K562 (cell line): ENCODE results near the gene DLGAP1. TPM values are rescaled to one million over a fixed set of nuclear protein-coding genes. Genes with fewer than 3 reads are reported as not detected.

Experiments used
- ATAC-seq: fragments of 200-7000 bp; cut with Tn5 transposase; 3 replicates; pipeline ENCODE4 v1.9.1; 2020; ENCODE audit warnings: moderate library complexity
- BruUV-seq: library from RNA; stranded (reverse); fragments of 400-500 nt; replicated peaks from 2 replicates; lab custom pipeline; 2021; lab: Mats Ljungman, UMichigan
- CTCF ChIA-PET: fragments of 300-600 bp; formaldehyde crosslinking; extraction: SDS; loops from one replicate; lab custom pipeline; 2021; ENCODE audit warnings: low intra/inter-chr PET ratio; lab: Yijun Ruan, JAX
- POLR2A ChIA-PET: fragments of 300-600, 350-650 bp; sonication (Branson Sonifier 250); formaldehyde crosslinking; extraction: SDS; loops from one replicate; lab custom pipeline; 2021; ENCODE audit warnings: antibody characterized with exemption, inconsistent platforms; lab: Yijun Ruan, JAX
- DNase-seq, 4 experiments: peaks; one replicate each; pipeline versions ENCODE4 v3.0.0 to v3.0.0-alpha.2; 2011 to 2018; ENCODE audit warnings: low spot score in 3 of 4, mixed read lengths in 3 of 4; ENCODE audit errors: extremely low read depth in 1 of 4
- FAIRE-seq: peaks from 2 replicates; lab custom pipeline; 2011; peaks lifted over from hg19 to GRCh38; lab: Jason Lieb, UNC
- H2AFZ ChIP-seq: 2 replicates; pipeline ENCODE4 v1.6.0; 2011; ENCODE audit warnings: low read depth, low read length, control low read depth, inconsistent platforms
- H3K27ac ChIP-seq: fragments of 200-600 bp; 3 replicates; pipeline ENCODE4 v1.8.0; 2011; ENCODE audit warnings: low read depth, mild to moderate bottlenecking, control low read depth, inconsistent platforms, low read length, moderate library complexity, mixed read lengths; ENCODE audit errors: extremely low read depth
- H3K27me3 ChIP-seq, 2 experiments: fragments of 300-600 bp in 1 of 2; 2 replicates in 1 of 2; 3 replicates in 1 of 2; pipeline versions ENCODE4 v1.6.0 to v1.8.0; 2011; ENCODE audit warnings: inconsistent platforms in 2 of 2, low read length in 2 of 2, mild to moderate bottlenecking in 1 of 2, mixed read lengths in 1 of 2, moderate library complexity in 1 of 2; ENCODE audit not compliant: control insufficient read depth in 2 of 2, insufficient read depth in 2 of 2
- H3K36me3 ChIP-seq: fragments of 300-600 bp; 3 replicates; pipeline ENCODE4 v1.8.0; 2011; ENCODE audit warnings: mild to moderate bottlenecking, low read length, inconsistent platforms; ENCODE audit not compliant: control insufficient read depth, insufficient read depth
- H3K4me1 ChIP-seq, 2 experiments: fragments of 200-600 bp in 1 of 2; replicated peaks in 1 of 2; 2 replicates in 1 of 2; 3 replicates in 1 of 2; pipeline versions ENCODE4 v1.5.1 to v1.8.0; 2011; ENCODE audit warnings: inconsistent platforms in 2 of 2, low read length in 2 of 2, mild to moderate bottlenecking in 1 of 2, mixed read lengths in 1 of 2, moderate library complexity in 1 of 2; ENCODE audit not compliant: control insufficient read depth in 2 of 2, insufficient read depth in 2 of 2
- H3K4me2 ChIP-seq: 2 replicates; pipeline ENCODE4 v1.6.1; 2011; ENCODE audit warnings: low read length, control low read depth, inconsistent platforms, mixed read lengths; ENCODE audit not compliant: insufficient read depth
- H3K4me3 ChIP-seq: fragments of 200-600 bp; sonication (generic), shearing (Covaris generic); 2 replicates; pipeline ENCODE4 v1.5.1; 2016; ENCODE audit warnings: control low read depth, inconsistent platforms
- H3K79me2 ChIP-seq: fragments of 200-600 bp; 3 replicates; pipeline ENCODE4 v1.8.0; 2011; ENCODE audit warnings: low read length, inconsistent platforms; ENCODE audit not compliant: control insufficient read depth, insufficient read depth
- H3K9ac ChIP-seq, 2 experiments: 2 replicates each; pipeline versions ENCODE4 v1.6.0 to v1.6.1; 2011; ENCODE audit warnings: low read depth in 2 of 2, low read length in 2 of 2, control low read depth in 1 of 2, inconsistent platforms in 1 of 2, mild to moderate bottlenecking in 1 of 2, mixed read lengths in 1 of 2; ENCODE audit not compliant: insufficient read depth in 1 of 2
- H3K9me1 ChIP-seq: one replicate; pipeline ENCODE4 v1.6.0; 2011; ENCODE audit warnings: inconsistent platforms, mild to moderate bottlenecking, low read length, moderate library complexity; ENCODE audit not compliant: control insufficient read depth, insufficient read depth
- H3K9me3 ChIP-seq: replicated peaks from 2 replicates; pipeline ENCODE4 v1.5.1; 2011; ENCODE audit warnings: low read depth, low read length, inconsistent platforms; ENCODE audit not compliant: control insufficient read depth, insufficient read depth
- H4K20me1 ChIP-seq: replicated peaks from 2 replicates; pipeline ENCODE4 v1.6.1; 2011; ENCODE audit warnings: low read length, inconsistent platforms, mixed read lengths; ENCODE audit not compliant: control insufficient read depth, insufficient read depth
- HDAC3 ChIP-seq: fragments of 450-650 bp; IDR thresholded peaks from 2 replicates; pipeline ENCODE4 v1.6.1; 2018; ENCODE audit warnings: borderline replicate concordance, mild to moderate bottlenecking, moderate library complexity; ENCODE audit not compliant: partially characterized antibody
- SMAD4 ChIP-seq: fragments of 250-450 bp; sonication (Bioruptor Pico); conservative IDR thresholded peaks from 2 replicates; pipeline ENCODE4 v1.8.0; 2021; ENCODE audit warnings: inconsistent platforms, mild to moderate bottlenecking, moderate library complexity
- TBP ChIP-seq: optimal IDR thresholded peaks from 2 replicates; pipeline ENCODE3; 2011; ENCODE audit warnings: low read depth, low read length, improper control_type of control experiment
- ZNF3 ChIP-seq: fragments of 250-450 bp; sonication (Bioruptor Pico); IDR thresholded peaks from 2 replicates; pipeline ENCODE4 v1.5.0; 2021; ENCODE audit warnings: mild to moderate bottlenecking, moderate library complexity
- WGBS: fragments of 100-300 bp; shearing (Covaris generic); methylation state at CpG from one replicate; pipeline ENCODE4 v1.1.6; 2016; ENCODE audit warnings: low coverage, mixed read lengths; ENCODE audit not compliant: insufficient coverage; ENCODE audit errors: missing lambda C conversion rate; 5-methylcytosine and 5-hydroxymethylcytosine counted together
- in situ Hi-C: fragments of 300-500 bp; cut with MboI; formaldehyde crosslinking; loops from 4 replicates; pipeline ENCODE4 v1.15.0; 2018; ENCODE audit warnings: inconsistent platforms, mixed read lengths
- intact Hi-C: fragments of 100-400 bp; cut with micrococcal nuclease; formaldehyde crosslinking; loops from 2 replicates; pipeline ENCODE4 v1.14.2; 2022
- polyA plus RNA-seq, 8 experiments: library from polyadenylated mRNA; depleted of rRNA in 4 of 8; stranded (reverse) in 5 of 8; unstranded in 3 of 8; fragments of >200 nt; fragmentation: Nextera tagmentation in 2 of 8; fragmentation: Illumina TruSeq in 1 of 8; extraction: Ambion mirVana in 2 of 8; extraction: Trizol in 1 of 8; gene quantifications; 2 replicates each; pipeline versions ENCODE4 v1.2.1 to v1.2.3, GENCODE V29; 2011 to 2014; ENCODE audit warnings: inconsistent platforms in 1 of 8, missing spikeins in 1 of 8
- total RNA-seq, 7 experiments: library from RNA; depleted of rRNA in 6 of 7; stranded (reverse); fragments of >200 nt in 6 of 7; fragmentation: Illumina TruSeq in 2 of 7; extraction: Trizol in 2 of 7; gene quantifications; 2 replicates each; pipeline versions ENCODE4 v1.2.1 to v1.2.3, GENCODE V29; 2011 to 2021; ENCODE audit warnings: low replicate concordance in 1 of 7
- TF ChIP-seq, protein P1 (sequence below): fragments of 450-650 bp; formaldehyde crosslinking; IDR thresholded peaks from 2 replicates; pipeline ENCODE4 v1.4.0; 2020; ENCODE audit warnings: mild to moderate bottlenecking, moderate library complexity

DLGAP1 gene
- total and polyA plus RNA-seq, 9 of the 15 experiments (the other 6 are each of a cell fraction or from before 2014, with no cell fraction given) = 0.04 to 0.22 (median 0.08) TPM

DNA sequence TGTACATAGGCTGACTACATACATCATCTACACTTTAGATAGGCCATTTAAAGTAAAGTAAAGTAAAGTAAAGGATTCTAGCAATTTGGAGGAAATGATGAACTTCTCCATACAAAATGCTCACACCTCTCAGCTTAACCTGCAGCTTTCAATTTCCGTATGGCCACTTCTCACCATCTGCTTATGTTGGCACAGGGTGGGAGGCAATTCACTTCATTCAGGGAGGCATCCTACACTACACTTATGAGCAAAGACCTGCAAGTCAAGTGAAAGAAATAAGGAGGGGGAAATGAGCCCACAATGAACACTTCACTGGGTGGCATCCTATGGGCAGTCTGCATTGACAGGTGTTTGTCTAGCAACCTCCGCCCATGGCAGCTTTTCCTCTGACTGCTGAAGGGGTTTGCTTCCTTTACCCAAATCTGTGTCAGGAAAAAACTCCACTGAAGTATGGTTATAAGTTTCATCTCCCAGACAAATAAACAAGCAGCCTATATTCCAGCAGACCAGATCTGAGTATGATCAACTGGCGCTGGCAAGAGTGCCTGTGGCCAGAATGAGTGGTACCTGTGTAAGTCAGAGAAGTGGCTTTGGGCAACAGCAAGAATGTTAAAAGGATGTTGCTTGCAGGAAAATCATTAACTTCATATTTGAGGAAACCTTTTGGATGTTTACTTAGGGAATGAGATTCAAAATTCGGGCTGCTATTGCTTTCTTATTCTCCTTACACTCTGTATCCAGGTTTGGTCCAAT lies 556.1 kb downstream of the DLGAP1 start:
- H2AFZ ChIP-seq = no peak overlapping the region
- H3K27me3 ChIP-seq = peaks cover 0 to 10% of the 10 kb centered on the region in 2 experiments; a peak in 3 of 5 replicates
- WGBS = 0% methylated on average over 4 of the region's 4 CpGs
- ATAC-seq (no peak), DNase-seq (no peak), FAIRE-seq (no peak)
- H3K79me2 ChIP-seq = no peaks in the 10 kb centered on the region
- no peak overlapping the region for H3K27ac ChIP-seq
- BruUV-seq = no TSS peak
- no peaks in the 10 kb centered on the region for H3K9me1 ChIP-seq
- TF ChIP-seq, protein P1, sequence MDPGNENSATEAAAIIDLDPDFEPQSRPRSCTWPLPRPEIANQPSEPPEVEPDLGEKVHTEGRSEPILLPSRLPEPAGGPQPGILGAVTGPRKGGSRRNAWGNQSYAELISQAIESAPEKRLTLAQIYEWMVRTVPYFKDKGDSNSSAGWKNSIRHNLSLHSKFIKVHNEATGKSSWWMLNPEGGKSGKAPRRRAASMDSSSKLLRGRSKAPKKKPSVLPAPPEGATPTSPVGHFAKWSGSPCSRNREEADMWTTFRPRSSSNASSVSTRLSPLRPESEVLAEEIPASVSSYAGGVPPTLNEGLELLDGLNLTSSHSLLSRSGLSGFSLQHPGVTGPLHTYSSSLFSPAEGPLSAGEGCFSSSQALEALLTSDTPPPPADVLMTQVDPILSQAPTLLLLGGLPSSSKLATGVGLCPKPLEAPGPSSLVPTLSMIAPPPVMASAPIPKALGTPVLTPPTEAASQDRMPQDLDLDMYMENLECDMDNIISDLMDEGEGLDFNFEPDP (CRISPR knock-in tag) = no peak
- no peak for TF ChIP-seq ZNF3
- no peak for TF ChIP-seq SMAD4 (CRISPR knock-in tag)
- TF ChIP-seq TBP = no peak
- no peak for TF ChIP-seq HDAC3
- intact Hi-C loops (no loop called here), in situ Hi-C loops (no loop called here)
- H3K9me3 ChIP-seq = no peaks in the 10 kb centered on the region; the same call in 1 of the 2 replicates
- POLR2A ChIA-PET = no interaction called here
- H3K4me2 ChIP-seq = no peak overlapping the region
- no peak overlapping the region for H3K9ac ChIP-seq
- no peaks in the 10 kb centered on the region for H4K20me1 ChIP-seq
- no peaks in the 10 kb centered on the region for H3K4me1 ChIP-seq
- H3K4me3 ChIP-seq = no peak overlapping the region
- H3K36me3 ChIP-seq = no peaks in the 10 kb centered on the region
- CTCF ChIA-PET = no interaction called here
